Breast epithelium (tissue), 3 donors: ENCODE data around the gene GPC5.

ENCODE experiments used
- CTCF ChIP-seq, 3 donors: fragments of 450-650 bp; IDR thresholded peaks; one replicate each; pipeline ENCODE4 v1.5.1; 2016 to 2017; ENCODE audit warnings: antibody characterized with exemption in 3 of 3, mild to moderate bottlenecking in 3 of 3, moderate library complexity in 3 of 3
- POLR2A ChIP-seq: fragments of 450-650 bp; IDR thresholded peaks from one replicate; pipeline ENCODE4 v1.6.1; 2016; ENCODE audit warnings: antibody characterized with exemption, mild to moderate bottlenecking, moderate library complexity

- TF ChIP-seq POLR2A (no peak), CTCF (IDR thresholded peaks at IDR 0.05) (no peak)
Observed at GRCh38 chr13:91955546-91956355, 557.3 kb downstream of the GPC5 start.
